Measurements from ENCODE around the gene ISYNA1. TPM values are rescaled to one million over a fixed set of nuclear protein-coding genes. Genes with fewer than 3 reads are reported as not detected.

The ISYNA1 gene
- polyA plus RNA-seq, 3 donors: 3.7 TPM; not detected in 2

DNA sequence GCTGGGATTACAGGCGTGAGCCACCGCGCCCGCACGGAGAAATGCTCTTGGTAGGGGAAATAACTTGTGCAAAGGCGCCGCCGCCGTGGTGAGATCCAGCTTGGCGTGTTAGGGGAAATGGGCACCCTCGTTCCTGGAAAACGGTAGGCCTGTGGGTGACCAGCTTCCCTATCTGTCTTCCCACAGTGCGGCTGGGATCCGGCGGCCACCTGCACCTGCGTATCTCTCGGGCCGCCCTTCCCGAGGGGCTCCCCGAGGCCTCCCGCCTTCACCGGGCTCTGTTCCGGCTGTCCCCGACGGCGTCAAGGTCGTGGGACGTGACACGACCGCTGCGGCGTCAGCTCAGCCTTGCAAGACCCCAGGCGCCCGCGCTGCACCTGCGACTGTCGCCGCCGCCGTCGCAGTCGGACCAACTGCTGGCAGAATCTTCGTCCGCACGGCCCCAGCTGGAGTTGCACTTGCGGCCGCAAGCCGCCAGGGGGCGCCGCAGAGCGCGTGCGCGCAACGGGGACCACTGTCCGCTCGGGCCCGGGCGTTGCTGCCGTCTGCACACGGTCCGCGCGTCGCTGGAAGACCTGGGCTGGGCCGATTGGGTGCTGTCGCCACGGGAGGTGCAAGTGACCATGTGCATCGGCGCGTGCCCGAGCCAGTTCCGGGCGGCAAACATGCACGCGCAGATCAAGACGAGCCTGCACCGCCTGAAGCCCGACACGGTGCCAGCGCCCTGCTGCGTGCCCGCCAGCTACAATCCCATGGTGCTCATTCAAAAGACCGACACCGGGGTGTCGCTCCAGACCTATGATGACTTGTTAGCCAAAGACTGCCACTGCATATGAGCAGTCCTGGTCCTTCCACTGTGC, 49.6 kb downstream of the ISYNA1 start:
- intact Hi-C loops (cut with micrococcal nuclease): loop anchor here (2.0 to 5.0 kb wide), 4 partner anchors 14 to 41 kb away; no protein-coding TSS in a partner anchor
- DNase-seq: peak; percentile 93 to 97 (median 96)
- H3K27me3 ChIP-seq (ENCODE audit: control insufficient read depth in 2 of 2, insufficient read depth in 2 of 2, low read length in 2 of 2): peaks cover 0 to 12% of the 10 kb centered on the region in 2 donors
- under 1% methylated on average over 84 of the region's 86 CpGs for WGBS (ENCODE audit: insufficient coverage)
- H3K4me2 ChIP-seq (replicated peaks; ENCODE audit: extremely low read depth, low read length, poor library complexity, severe bottlenecking): peak overlapping the region; percentile 77
- peaks cover 45% of the 10 kb centered on the region for H3K79me2 ChIP-seq (ENCODE audit: insufficient read depth, low read length)
- Mint-ChIP-seq H3K4me1 (peaks cover 68% of the 10 kb centered on the region), H3K27me3 (ENCODE audit: low read depth in 3 of 3) (peaks cover 3 to 35% (median 18%) of the 10 kb centered on the region in 3 donors), H3K9me3 (peaks cover 0 to 4% (median 2%) of the 10 kb centered on the region in 7 donors), H3K36me3 (peaks cover 40 to 54% of the 10 kb centered on the region in 2 donors), H3K27ac (peak overlapping the region; percentile 78 to 93 (median 90)), H3K4me3 (peak overlapping the region; percentile 80 to 90)
- H3K27ac ChIP-seq (ENCODE audit: low read depth in 1 of 2, low read length in 2 of 2): peak overlapping the region; percentile 18 to 66
- H2AFZ ChIP-seq (ENCODE audit: insufficient read depth, low read depth, low read length, poor library complexity, severe bottlenecking): peak overlapping the region; percentile 63
- TF ChIP-seq, protein P1, sequence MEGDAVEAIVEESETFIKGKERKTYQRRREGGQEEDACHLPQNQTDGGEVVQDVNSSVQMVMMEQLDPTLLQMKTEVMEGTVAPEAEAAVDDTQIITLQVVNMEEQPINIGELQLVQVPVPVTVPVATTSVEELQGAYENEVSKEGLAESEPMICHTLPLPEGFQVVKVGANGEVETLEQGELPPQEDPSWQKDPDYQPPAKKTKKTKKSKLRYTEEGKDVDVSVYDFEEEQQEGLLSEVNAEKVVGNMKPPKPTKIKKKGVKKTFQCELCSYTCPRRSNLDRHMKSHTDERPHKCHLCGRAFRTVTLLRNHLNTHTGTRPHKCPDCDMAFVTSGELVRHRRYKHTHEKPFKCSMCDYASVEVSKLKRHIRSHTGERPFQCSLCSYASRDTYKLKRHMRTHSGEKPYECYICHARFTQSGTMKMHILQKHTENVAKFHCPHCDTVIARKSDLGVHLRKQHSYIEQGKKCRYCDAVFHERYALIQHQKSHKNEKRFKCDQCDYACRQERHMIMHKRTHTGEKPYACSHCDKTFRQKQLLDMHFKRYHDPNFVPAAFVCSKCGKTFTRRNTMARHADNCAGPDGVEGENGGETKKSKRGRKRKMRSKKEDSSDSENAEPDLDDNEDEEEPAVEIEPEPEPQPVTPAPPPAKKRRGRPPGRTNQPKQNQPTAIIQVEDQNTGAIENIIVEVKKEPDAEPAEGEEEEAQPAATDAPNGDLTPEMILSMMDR (IDR thresholded peaks at IDR 0.05): peak; percentile 100
- peaks cover 65 to 78% of the 10 kb centered on the region in 2 donors for H3K4me1 ChIP-seq (ENCODE audit: control insufficient read depth in 1 of 2, insufficient read depth in 2 of 2, low read length in 2 of 2)
- peaks cover 29 to 39% of the 10 kb centered on the region in 2 donors for H3K36me3 ChIP-seq (replicated peaks in 1 of 2; ENCODE audit: control insufficient read depth in 1 of 2, insufficient read depth in 2 of 2, low read length in 2 of 2)
- peak overlapping the region; percentile 13 to 68 (median 36) for H3K4me3 ChIP-seq (replicated peaks in 1 of 3; ENCODE audit: low read depth in 2 of 3, low read length in 3 of 3)
- no peaks in the 10 kb centered on the region for H3K9me3 ChIP-seq (replicated peaks in 1 of 2; ENCODE audit: control insufficient read depth in 1 of 2, insufficient read depth in 1 of 2, low read length in 2 of 2)
- peak overlapping the region; percentile 67 for H3K9ac ChIP-seq (ENCODE audit: insufficient read depth, low read length, poor library complexity, severe bottlenecking)
- H4K20me1 ChIP-seq (ENCODE audit: insufficient read depth, low read length): peaks cover 66% of the 10 kb centered on the region

DNA sequence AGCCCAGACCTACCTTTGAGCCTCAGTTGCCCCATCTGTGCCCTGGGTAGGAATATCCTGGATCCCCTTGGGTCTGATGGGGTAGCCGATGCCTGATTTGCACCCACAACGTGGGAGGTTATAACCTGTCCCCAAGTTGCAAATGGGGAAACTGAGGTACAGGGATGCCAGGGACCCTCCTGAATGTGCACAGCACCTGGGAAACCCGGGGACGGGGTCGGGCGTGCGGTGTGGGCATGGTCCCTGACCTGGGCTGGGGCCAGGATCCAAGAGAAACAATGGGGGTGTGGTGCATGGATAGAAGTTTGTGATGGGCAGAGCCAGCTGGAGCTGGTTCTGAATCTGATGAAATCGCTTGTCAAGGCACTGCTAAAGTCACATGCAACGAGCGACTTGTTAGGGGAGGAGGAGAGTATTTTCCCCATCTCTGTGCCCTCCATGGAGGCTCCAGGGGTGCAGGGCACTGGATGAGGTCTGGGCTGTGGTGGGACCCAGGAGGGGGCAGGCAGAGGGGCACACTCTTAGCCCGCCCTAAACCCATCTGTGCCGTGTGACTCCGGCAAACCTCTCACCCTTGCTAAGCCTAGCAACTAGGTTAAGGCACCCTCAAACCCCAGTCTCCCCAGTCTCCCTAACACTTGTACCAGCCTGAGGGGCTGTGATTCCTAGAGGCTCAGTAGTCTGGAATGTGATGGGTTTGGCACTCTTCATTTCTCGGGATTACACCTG, 51.2 kb downstream of the ISYNA1 start:
- Mint-ChIP-seq H3K4me1 (peaks cover 55% of the 10 kb centered on the region), H3K36me3 (peaks cover 34 to 40% of the 10 kb centered on the region in 2 donors), H3K27ac (peak overlapping the region in 1 of 7 donors; percentile 6), H3K27me3 (ENCODE audit: low read depth in 3 of 3) (peaks cover 3 to 37% (median 22%) of the 10 kb centered on the region in 3 donors), H3K9me3 (peaks cover 0 to 4% (median 3%) of the 10 kb centered on the region in 7 donors), H3K4me3 (peak overlapping the region in 1 of 2 donors; percentile 46)
- TF ChIP-seq, protein P1 (IDR thresholded peaks at IDR 0.05): no peak
- Histone ChIP-seq H3K27me3 (ENCODE audit: control insufficient read depth in 2 of 2, insufficient read depth in 2 of 2, low read length in 2 of 2) (peaks cover 0 to 12% of the 10 kb centered on the region in 2 donors), H4K20me1 (ENCODE audit: insufficient read depth, low read length) (peaks cover 52% of the 10 kb centered on the region), H3K4me1 (ENCODE audit: control insufficient read depth in 1 of 2, insufficient read depth in 2 of 2, low read length in 2 of 2) (peaks cover 51 to 62% of the 10 kb centered on the region in 2 donors), H3K79me2 (ENCODE audit: insufficient read depth, low read length) (peaks cover 31% of the 10 kb centered on the region), H3K4me2 (replicated peaks; ENCODE audit: extremely low read depth, low read length, poor library complexity, severe bottlenecking) (no peak overlapping the region), H2AFZ (ENCODE audit: insufficient read depth, low read depth, low read length, poor library complexity, severe bottlenecking) (no peak overlapping the region), H3K4me3 (replicated peaks in 1 of 3; ENCODE audit: low read depth in 2 of 3, low read length in 3 of 3) (no peak overlapping the region), H3K36me3 (replicated peaks in 1 of 2; ENCODE audit: control insufficient read depth in 1 of 2, insufficient read depth in 2 of 2, low read length in 2 of 2) (peaks cover 26 to 28% of the 10 kb centered on the region in 2 donors), H3K9ac (ENCODE audit: insufficient read depth, low read length, poor library complexity, severe bottlenecking) (no peak overlapping the region), H3K9me3 (replicated peaks in 1 of 2; ENCODE audit: control insufficient read depth in 1 of 2, insufficient read depth in 1 of 2, low read length in 2 of 2) (no peaks in the 10 kb centered on the region), H3K27ac (ENCODE audit: low read depth in 1 of 2, low read length in 2 of 2) (no peak overlapping the region)
- 95% methylated on average over 6 of the region's 14 CpGs for WGBS (ENCODE audit: insufficient coverage)
- no peak for DNase-seq
- intact Hi-C loops (cut with micrococcal nuclease): loop anchor here (5.0 kb wide), 2 partner anchors 34 to 39 kb away; no protein-coding TSS in a partner anchor
